HG03064 (cell line): ENCODE results near the gene SELENOP.

Experiments used
- ATAC-seq: cut with Tn5 transposase; IDR thresholded peaks from one replicate; pipeline ENCODE4 v1.9.1; 2021; ENCODE audit warnings: low read depth; ENCODE audit not compliant: unreplicated experiment

Gene SELENOP

DNA sequence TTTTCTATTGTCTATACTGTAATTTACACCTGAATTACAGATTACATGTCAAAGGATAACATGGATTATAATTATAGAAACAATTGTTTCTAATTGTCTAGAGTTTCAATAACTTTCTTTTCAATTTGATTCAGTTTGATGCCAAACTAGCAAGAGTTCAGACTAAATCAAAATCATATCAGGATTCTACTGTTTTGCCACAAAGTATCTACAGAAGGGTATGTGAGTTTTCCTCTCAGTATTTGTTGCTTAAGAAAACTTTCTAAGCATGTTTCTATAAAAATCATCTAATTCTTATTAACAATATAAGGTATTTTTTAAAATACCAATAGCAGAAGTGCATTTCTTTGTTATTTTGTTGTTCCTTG is 12.5 kb downstream of the SELENOP start:
- ATAC-seq, result no peak

DNA sequence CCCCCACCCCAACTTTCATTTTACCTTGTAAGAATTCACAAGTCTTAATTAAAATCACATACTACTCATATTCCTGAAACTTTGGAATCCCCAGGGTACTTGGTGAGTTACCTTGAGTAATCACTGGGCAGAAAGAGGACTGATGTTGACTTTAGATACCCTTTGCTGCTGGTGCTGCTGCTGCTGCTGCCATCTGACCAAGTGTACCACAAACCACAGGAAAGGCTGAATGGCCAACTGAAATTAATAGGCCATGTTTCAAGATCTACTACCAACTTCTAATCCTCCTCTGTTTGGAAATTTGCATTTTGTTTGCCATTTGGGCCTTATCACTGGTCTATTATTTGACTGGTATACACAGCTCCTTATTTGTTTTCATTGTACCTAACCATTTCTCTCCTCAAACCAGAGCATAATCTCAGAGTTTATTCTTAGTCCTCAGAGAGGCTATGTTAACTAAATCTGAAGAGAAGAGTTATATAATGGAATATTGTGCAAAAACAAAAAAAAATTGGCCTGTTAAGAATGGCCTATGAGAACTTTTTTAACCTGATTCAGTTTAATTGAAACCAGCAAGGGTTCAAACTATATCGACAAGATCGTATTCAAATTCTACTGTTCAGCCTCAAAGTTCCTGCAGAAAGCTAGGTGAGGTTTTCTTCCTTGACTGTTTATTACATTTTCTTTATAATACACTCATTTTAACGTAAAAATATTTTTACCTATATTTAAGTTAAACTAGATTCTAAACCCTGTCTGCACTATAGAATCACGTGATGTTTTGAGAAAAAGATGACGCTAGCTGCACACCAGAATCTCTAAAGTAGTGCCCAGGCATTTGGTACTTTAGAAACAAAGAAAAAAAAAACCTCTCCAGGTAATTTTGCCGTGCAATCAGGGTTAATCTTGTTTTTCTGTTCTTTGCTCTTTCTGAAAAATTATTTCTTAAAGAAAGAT is 13.1 kb downstream of the SELENOP start:
- no peak for ATAC-seq

DNA sequence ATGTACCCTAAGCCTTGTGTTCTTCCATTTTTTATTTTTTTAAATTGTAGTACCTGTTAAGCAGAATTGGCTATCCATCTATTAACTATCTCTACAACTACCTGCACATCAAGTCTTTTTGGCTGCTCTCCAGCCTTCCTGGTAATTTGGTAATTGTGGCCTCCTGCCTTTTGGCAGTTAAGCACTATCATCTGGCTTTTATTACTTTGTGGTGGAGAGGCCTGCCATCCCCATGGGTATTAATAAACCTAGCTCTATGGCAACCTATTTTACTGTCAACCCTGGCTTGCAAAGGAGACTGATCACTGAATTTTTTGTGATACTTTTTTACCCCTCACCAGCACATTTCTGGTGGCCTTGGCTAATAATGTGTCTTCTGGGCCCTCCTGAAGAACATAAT is 20.5 kb downstream of the SELENOP start:
- no peak for ATAC-seq

DNA sequence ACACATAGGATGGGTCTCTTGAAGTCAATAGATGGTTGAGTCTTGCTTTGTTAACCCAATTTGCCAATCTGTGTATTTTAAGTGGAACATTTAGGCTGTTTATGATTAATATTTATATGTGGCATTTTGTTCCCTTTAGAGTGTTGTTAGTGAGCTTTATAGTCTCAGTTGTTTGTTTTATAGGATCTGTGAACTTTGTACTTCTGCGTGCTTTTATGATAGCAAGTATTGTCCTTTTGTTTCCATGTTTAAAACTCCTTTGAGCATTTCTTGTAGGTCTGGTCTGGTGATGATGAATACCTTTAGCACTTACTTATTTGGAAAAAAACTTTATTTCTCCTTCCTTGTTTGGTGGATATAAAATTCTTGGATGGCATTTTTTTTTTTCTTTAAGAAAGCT is 23.8 kb downstream of the SELENOP start:
- no peak for ATAC-seq

DNA sequence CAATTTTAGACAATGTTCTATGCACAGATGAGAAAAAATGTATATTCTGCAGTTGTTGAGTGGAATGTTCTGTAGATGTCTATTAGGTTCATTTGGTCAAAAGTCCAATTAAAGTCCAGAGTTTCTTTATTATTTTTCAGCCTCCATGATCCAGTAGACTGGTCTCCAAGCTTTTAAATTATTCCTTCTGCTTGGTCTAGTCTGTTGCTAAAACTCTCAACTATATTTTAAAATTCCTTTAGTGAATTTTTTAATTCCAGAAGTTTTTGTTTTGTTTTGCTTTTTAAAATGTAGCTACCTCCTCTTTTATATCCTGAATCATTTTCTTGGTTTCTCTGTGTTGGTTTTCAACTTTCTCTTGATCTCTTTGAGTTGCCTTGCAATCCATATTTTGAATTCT is 24.6 kb downstream of the SELENOP start:
- ATAC-seq, result no peak

DNA sequence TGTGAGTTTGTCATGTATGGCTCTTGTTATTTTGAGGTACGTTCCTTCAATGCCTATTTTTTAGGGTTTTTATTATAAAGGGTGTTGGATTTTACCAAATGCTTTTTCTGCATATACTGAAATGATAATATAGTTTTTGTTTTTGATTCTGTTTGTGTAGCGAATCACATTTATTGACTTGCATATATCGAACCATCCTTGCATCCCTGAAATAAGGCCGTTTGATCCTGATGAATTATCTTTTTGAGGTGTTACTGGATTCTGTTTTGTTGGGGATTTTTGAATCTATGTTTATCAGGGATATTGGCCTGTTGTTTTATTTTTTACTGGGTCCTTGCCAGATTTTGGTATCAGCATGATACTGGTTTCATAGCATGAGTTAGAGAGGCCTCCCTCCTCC is 25.9 kb downstream of the SELENOP start:
- ATAC-seq, result no peak

DNA sequence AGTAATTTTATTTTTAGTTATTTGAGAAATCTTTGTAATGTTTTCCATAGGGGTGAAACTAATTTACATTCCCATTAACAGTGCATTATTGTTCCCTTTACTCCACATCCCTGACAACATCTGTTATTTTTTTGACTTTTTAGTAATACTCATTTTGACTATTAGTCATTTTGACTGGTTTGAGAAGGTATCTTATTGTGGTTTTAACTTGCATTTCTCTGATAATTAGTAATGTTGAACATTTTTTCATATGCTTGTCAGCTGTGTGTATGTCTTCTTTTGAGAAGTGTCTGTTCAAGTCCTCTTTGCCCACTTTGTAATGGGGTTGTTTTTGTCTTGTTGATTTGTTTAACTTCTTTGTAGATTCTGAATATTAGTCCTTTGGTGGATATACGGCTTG is 27.6 kb downstream of the SELENOP start:
- ATAC-seq, result no peak

DNA sequence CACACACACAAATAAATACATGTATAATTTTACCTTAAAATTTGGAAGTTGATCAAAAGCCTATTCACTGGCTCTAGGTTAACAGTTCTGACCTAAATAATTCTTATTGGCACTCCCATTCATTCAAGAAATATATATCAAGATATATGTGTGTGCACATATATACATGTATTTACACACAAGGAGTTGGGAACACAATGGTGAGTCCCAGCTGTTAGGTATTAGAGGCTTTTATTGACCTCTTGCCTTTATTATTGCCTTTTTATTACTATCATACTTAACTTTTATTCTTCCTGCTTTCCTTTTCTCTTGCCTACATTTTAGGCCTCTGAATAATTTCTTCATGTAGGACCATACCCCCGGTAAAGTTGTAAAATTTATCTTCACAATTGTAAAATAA is 30.1 kb downstream of the SELENOP start:
- ATAC-seq, result no peak

DNA sequence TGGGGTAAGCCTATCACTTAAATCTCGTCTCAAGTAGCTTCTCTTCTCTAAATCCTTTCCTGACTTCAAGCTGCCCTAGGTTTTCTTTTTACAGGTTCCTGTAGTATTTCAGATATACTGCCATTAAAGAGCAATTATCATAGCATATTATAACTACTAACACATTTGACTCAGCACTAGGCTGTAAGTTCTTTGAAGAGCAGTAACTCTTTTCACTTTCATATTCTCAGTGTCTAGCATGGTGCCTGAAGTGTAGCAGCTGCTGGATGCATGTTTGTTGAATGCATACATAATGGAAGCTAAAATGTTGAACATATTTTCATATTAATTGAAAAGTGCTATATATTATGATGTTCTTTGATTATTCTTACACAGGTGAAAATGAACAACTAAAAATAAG is 32.6 kb downstream of the SELENOP start:
- ATAC-seq, result no peak

DNA sequence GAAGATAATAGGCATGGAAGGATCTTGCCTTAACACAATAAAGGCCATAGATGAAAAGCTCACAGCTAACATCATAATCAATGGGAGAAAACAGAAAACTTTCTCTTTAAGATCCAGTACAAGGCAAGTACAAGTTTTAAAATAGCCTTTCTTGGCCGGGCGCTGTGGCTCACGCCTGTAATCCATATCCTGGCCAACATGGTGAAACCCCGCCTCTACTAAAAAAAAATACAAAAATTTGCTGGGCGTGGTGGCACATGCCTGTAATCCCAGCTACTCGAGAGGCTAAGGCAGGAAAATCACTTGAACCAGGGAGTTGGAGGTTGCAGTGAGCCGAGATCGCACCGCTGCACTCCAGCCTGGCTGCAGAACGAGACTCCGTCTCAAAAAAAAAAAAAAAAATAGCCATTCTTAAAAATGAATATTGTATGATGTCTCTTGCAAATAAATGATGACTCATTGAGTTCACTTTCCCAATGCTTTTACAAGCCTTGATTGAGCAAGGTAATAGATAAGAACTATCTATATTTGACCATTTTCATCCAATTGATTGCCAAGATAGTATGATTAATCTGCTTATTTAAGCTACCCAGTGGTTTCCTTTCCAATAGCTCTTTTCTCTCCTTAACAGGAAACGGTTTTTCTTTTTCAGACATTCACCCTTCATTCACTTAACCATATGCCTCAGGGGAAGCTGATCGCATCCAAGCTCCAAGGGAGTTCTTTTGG is 39.3 kb downstream of the SELENOP start:
- ATAC-seq, result no peak

DNA sequence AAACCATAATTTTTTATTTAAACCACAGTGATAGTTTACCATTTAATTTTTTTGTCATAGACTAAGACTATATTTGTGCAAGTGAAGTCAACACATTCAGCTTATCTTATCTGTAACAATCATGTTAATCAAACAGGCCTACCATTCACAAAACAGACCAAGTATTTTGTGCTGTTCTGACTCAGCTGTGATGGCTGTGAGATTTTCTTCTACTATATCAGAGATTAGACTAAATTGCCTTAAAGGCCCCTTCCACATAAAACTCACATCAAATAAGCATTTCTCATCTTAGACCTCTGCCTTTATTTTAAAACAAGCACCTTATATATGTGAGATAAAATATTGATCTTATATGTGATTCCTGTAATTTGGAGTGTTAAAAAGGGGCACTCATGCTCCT is 41.7 kb downstream of the SELENOP start:
- ATAC-seq, result no peak

DNA sequence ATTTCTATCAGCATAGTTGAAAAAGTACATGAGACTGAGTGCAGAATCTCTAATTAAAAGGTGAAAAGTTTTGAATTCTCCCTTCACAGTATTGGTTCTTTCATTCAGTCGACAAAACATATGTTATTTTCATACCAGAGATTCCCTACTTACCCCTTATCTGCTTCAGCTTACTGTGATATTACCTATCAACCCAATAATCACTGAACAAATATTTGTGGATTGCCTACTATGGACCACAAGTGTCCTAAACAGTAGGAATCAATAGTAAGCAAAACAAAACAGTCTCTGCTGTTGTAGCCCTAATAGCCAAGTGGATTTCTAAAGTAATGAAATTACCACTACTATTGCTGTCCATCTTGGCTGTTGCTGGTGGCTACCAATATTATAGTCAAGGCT is 43.6 kb downstream of the SELENOP start:
- no peak for ATAC-seq

DNA sequence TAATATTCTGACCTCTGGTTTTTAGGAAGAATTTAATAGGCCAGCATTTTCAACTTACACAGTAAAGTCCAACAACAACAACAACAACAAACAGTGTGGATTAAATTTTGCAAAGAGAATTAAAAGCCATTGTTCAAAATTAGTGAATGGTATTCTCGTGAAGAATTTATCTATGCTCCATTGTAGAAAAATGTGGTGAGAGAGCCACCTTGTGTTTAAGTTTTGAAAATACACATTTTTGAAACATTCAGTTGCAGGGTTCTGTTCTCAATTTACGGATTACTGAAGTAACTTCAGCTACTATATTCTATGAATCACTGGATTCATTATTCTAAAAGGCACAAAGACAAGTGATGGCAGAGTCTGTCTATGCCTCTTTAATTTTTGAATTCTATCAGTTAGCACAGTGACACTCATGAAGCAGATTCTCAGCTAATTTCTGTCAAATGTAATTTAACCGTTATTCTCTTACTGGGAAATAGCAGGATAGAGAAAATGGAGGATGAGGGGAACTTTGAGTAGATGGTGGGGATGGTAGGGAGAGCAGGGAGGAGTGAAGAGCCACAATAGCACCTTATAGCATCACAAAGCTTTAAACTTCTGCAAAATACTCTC is 44.1 kb downstream of the SELENOP start:
- no peak for ATAC-seq

DNA sequence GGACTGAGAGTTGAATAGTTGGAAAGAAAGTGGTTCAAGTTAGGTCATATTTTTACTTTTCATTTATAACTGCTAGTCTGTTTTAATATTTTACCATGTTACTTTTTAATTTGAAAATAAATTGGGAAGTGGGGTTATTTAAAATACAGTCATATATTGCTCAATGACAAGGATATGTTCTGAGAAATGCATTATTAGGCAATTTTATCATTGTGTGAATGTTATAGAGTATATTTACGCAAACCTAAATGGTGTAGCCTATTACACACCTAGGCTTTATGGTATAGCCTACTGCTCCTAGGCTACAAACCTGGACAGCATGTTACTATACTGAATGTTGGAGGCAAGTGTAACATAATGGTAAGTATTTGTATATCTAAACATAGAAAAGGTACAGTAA is 49.9 kb downstream of the SELENOP start:
- no peak for ATAC-seq

DNA sequence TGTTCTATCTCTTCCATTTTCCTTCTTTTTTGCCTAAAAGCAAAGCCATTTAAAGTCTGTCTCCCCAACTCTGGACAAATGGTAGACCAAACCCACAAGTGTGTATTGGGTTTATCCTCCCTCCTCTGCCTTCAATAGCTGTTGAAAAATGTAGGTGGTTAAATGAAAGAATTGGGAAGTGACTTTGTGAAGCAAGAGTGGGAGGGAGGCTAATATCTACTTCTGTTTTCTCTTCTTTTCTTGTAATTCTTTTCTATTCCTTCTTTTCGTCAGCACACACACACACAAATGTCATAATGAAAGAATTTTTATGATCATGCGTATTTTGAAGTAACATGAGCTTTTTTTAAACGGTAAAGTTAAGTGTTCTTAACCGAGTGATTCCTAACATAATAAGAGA is 51.3 kb downstream of the SELENOP start:
- ATAC-seq, result no peak

DNA sequence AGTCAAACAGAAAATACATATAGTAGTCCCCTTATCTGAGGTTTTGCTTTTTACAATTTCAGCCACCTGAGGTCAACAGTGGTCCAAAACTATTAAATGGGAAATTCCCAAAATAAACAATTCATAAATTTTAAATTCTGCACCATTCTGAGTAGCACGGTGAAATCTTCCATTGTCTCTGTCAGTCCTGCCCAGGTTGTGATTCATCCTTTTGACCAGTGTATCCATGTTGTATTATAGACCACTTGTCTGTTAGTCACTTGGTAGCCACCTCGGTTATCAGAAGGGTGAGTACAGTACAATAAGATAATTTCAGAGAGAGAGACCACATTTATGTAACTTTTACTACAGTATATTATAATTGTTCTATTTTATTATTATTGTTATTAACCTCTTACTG is 52.2 kb downstream of the SELENOP start:
- ATAC-seq, result no peak

DNA sequence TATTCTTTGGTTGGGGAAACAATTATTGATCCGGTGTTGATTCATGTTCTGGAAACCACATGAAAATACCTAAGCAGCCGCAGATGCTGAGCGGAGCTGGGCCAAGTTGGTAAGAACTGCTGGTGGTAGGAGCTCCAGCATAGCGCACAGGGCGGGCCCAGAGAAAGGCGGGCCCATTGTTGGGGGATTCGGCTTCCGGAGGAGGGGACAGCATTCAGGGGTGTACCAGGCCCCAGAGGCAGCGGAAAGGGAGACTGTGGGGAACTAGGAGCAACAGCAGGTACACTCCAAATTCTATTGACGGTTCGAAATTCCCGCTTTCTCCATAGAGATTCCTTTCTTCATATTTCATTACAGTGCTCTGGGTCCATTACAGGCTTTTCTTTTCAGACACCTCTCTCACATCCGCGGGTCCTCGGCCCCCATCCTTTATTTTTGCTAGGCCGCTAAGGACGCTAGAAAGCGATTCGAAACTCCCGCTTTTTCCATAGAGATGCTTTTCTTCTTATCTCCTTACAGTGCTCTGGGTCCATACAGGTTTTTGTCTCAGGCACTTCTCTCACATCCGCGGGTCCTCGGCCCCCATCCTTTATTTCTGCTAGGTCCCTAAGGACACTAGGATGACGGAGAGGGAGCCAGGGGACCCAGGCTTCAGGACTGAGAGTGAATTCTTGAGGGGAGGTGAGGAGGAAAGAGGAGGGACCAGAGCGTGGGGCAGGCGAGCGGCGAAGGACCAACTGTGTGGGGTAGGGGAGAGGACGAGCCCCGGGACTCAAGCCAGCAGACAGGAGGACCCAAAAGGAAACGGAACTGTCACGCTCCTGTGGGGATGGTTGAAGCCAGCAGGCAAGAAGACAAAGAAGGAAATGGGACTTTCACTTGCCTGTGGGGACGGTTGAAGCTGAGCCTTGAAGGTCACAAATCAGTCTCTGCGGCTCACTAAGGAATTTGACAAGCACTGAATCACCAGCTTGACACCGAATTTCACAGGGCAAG is 54.8 kb downstream of the SELENOP start, which contains the start of gene CCDC152:
TSS of gene CCDC152 (plus strand) at position 213 of the 996 bp plus-strand sequence. CDS start 2,304 bp downstream, outside the sequence.
- ATAC-seq, result peak; percentile 74

DNA sequence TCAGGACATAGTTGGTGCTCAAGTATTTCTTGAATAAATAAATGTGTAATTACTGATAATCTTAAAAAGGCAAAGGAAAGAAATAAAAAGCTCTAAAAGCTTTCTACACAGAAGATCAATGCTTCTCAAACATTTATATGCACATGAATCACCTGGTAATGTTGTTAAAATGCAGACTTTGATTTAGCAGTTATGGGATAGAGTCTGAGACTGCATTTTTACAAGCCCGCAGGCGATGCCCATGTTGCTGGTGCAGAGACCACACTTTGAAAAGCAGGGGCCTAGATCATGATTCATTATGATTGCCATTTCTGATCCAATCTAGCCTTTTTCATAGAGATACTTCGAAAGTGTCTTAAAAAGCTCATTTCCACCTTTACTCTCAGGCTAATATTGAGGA is 58.6 kb downstream of the SELENOP start:
- no peak for ATAC-seq

DNA sequence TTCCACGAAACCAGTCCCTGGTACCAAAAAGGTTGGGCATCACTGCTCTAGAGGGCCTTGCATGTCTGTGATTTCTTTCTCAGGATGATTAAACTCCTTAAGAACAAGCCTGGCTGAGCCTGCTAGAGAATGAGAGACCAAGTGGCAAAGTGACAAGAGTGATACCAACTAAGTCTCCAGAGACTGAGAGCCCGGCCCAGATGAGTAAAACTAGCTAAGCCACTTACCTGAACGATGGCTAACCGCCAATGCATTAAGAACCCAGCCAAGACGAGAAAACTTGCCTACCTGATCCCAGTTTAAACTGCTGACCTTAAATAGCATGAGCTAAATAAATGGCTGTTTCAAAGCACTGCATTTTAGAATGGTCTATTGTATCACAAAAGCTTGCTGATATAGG is 60.6 kb downstream of the SELENOP start:
- no peak for ATAC-seq

DNA sequence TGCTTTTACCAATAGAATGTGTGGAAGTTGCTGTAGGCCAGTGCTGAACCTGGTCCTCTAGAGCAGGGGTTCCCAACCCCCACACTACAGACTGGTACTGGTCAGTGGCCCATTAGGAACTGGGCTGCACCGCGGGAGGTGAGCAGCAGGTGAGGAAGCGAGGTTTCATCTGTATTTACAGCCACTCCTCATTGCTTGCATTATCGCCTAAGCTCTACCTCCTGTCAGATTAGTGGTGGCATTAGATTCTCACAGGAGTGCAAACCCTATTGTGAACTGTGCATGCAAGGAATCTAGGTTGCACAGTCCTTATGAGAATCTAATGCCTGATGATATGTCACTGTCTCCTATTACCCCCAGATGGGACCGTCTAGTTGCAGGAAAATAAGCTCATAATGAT is 61.2 kb downstream of the SELENOP start:
- no peak for ATAC-seq
